HG03139 (cell line): ENCODE results near the gene RMI2.

Experiments used
- ATAC-seq: cut with Tn5 transposase; IDR thresholded peaks from one replicate; pipeline ENCODE4 v1.9.1; 2021; ENCODE audit not compliant: unreplicated experiment

Gene RMI2

DNA sequence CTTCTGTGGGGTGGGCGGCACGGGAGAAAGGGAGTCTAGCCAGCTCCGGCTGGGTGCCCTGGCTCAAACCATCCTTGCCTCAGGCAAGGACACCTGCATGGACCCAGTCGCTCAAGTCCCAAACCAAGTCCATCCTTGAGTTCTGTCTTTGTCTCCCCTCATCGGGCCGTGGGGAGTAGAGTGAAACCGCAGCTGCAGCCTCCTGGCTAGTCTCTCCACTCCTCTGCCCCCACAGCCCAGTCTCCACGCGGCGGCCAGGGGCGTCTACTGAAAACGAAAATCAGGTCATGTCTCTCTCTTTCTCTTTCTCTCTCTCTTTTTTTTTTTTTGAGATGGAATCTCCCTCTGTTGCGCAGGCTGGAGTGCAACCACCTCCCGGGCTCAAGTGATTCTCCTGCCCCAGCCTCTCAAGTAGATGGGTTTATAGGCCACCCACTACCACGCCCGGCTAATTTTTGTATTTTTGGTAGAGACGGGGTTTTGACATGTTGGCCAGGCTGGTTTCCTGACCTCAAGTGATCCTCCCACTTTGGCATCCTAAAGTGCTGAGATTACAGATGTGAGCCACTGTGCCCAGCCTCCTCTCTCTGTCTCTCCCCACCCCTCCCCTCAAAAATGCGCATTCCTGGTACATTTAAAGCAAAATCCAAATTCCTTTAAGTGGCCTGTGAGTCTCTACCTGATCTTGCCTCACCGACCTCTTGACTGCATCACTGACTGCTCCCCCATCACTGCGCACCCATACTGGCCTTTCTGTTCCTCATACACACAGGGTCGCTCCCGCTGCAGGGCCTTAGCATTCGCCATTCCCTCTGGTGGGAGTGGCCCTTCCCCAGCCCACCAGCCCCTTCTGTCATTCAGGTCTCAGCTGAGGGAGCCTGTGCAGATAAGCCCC lies 17.7 kb upstream of the RMI2 start:
- no peak for ATAC-seq

GRCh38 chr16:11328172-11329070 lies 16.8 kb upstream of the RMI2 start:
- ATAC-seq: peak; percentile 67

GRCh38 chr16:11329071-11329491 lies 16.2 kb upstream of the RMI2 start:
- ATAC-seq: no peak

- ATAC-seq: no peak
Measured at GRCh38 chr16:11329891-11330290, 15.4 kb upstream of the RMI2 start.

DNA sequence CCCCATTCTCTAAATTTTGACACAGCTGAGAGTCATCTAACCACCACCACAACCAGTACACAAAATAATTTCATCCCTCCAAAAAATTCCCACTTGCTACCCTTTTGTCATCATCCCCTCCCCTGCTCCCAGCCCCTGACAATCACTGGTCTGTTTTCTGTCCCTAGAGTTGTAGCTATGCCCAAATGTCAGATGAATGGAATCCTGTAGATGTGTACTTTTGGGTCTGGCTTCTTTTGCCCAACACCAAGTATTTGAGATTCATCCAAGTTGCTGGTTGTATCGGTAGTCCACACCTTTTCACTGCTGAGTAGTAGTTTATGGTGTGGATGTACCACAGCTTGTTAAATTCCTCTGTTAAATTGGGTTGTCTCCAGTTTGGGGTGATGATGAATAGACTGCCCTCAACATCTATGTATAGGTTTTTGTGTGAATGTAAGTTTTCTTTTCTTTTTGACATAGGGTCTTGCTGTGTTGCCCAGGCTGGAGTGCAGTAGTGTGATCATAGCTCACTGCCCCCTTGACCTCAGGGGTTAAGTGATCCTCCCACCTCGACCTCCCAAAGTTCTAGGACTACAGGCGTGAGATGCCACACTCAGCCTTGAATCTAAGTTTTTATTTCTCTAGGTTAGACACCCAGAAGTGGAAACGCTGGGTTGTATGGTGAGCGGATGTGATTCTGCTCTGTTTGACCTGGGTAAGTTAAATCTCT lies 14.6 kb upstream of the RMI2 start:
- no peak for ATAC-seq

GRCh38 chr16:11331967-11332366 lies 13.3 kb upstream of the RMI2 start:
- ATAC-seq: no peak

DNA sequence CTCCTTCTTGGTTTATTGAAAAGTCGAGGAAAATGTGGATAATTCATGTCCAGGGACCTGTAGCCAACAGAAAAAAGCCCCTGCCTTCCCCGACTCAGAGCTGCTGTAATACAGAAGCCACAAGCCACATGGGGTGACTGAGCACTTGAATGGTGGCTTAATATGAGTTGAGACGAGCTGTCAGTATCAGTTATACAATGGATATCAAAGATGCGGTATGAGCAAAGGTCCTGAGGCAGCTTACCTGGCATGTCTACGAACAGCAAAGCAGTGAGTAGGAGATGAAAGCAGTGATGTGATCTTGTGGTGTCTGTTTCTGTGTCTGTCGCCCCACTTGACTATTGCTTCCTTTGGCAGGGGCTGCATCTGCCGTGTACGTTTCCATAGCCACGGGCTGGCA lies 12.2 kb upstream of the RMI2 start:
- no peak for ATAC-seq

DNA sequence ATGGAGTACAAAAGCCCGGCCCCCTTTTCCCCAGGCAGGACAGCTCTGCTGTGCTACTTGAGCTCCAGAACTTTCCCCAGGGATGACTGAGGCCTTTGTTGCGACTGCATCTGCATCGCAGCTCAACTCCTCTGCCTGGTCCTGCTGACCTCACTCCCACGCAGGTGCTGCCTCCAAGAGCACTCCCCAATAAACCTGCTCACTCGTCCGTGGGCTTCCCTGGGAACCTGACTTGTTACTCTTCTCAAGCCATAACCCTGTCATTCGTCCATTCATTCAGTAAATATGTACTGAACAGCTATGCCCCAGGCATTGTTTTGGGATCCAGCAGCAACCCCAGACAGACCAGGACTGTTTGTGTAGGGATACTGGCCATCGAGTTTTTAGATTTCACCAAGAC lies 11.6 kb upstream of the RMI2 start:
- no peak for ATAC-seq

GRCh38 chr16:11334831-11335404 lies 10.3 kb upstream of the RMI2 start:
- no peak for ATAC-seq

GRCh38 chr16:11339075-11339474 lies 6.2 kb upstream of the RMI2 start:
- ATAC-seq: no peak

DNA sequence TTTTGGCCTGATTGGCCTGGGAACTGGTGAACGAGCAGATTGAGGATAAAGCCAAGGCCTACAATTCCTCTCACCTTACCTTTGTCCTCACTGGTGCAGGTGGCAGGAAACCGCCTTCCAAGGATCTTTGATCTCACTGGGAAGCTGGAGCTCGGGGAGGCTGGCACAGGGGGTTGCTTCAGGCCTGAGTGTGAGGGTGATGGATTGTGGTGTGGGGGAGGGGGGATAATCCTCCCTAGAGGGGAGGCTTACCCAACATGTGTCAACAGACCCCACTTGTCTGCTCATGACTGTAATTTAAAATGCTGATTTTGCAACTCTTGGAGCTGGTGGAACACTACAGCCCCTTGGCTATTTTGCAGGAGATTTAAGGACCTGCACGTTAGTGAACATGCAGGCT lies 4.5 kb upstream of the RMI2 start:
- ATAC-seq: no peak

DNA sequence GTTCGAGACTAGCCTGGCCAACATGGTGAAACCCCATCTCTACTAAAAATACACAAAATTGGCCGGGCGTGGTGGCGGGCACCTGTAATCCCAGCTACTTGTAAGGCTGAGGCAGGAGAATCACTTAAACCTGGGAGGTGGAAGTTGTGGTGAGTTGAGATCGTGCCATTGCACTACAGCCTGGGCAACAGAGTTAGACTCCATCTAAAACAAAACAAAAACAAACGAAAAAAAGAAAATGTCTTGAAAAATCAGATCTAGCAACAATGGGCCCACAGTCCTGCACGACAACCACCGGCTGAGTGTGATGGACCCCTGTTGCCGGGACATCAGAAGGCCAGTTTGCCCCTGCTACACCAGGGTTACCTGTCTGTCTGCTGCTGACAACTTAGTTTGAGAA lies 3.9 kb upstream of the RMI2 start:
- ATAC-seq: no peak

DNA sequence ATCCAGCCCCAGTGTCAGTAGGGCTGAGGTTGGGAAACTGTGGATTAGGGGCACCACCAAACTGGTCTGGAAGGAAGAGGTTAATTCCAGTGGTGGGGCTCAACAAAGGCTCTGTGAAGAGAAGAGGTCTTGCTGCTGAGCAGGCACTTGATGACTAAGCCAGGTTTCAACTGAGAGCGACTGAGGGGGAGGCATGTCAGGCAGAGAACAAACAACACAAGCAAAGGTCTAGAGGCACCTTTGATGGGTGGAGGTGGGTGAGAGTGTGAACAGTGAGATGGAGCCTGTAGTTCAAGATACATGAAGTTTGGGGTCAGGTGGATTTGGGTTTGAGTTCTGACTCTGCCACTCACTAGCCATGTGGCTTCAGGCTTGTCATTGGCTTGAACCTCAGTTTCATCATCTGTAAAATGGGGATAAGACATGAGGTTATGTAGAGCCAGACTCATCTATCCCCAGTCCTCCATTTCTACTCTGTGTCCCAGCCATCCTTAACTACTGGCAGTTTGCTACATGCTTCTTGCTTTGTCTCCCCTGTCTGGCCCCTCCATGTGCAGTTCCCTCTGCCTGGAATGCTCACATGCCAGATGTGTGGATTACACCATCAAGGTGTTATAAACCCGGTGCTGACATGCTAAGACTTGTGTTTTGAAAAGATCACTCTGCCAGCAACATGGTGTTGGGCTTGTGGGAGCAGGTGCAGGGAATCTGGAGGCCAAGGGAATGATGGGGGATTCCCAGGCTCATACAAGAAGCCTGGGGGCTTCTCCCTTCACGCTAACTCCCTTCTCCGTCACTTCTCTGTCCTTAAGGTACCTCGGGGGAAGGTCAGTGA lies 3.0 kb upstream of the RMI2 start:
- no peak for ATAC-seq

GRCh38 chr16:11346700-11347319 lies 1.6 kb downstream of the RMI2 start:
- ATAC-seq: no peak

DNA sequence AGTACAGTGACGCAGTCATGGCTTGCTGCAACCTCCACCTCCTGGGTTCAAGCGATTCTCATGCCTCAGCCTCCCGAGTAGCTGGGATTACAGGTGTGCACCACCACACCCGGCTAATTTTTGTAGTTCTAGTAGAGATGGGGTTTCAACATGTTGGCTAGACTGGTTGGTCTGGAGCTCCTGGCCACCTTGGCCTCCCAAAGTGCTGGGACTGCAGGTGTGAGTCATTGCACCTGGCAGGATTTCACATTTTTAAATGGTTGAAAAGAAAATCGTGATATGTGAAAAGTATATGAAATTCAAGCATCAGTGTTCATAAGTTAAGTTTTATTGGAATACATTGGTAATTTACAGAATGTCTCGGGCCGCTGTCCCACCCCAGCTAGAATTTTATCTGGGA lies 2.6 kb downstream of the RMI2 start:
- ATAC-seq: no peak

DNA sequence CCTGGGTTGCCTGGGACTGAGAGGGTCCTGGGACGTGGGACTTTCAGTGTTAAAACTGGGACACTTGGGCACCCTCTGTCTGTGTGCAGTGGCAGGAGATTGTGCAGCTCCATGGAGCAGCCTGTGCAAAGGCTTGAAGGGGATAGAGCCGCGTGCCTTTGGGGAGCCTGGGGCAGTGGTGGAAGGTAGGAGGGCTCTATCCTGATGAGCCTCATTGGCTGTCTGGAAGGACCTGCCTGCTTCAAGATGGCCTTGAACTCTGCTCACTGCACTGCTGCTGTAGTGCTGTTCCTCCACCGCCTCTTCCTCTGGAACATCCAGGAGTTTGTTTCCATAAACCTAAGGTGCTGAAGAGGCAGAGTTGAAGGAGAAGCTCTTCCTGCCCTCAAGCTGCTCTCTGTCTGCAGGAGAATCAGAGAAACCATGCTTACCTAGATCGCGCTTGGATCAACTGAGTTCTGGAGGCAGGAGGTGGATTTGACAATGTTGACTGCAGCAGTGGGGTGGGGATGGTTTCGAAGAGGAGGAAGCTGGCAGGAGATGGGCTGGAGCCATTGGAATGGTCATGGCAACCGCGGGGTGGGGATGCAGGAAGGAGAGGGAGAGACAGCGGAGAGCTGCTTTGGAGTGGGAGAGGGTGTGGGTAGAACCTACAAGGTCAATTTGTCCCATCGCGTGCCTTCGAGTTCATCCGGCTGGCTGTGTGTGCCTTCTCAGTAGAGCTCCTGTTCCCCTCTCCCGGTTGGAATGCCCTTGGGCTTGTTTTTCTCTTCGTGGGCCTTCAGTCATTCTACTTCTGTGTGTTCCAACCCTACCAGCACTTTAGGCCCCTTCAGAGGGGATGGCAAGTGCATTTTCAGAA lies 3.7 kb downstream of the RMI2 start:
- no peak for ATAC-seq

DNA sequence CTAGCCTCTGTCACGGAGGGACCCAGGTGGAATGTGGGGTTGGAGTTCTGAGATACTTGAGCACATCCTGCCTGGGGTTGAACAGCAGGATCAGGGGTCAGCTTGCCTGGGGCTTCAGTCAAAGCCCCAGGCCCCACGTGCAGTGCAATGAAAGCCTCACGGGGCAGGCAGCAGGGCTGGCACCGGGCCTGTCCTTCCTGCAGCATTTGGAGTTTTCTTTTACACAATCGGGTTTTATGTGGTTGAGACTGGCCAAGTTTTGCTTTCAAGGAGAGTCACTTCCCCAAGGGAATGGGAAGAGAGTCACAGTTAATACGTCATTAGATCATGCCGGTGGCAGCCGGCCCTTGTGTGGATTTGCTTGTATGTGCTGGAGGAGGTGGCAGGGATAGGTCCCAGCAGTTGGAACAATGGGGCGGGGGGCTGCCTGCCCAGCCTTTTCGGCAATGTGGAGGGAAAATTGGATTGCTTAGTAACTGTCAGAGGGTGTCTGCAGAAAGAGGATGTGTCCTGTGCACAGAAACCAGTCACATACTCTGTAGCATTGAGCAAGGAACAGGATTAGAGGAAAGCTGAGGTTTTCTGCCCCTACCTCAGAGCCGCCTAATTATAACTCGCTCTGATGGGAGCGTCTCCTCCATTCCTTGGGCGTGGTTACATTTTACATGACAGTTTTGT lies 4.5 kb downstream of the RMI2 start:
- ATAC-seq: no peak

GRCh38 chr16:11350519-11350918 lies 5.3 kb downstream of the RMI2 start:
- no peak for ATAC-seq
